HepG2 (cell line): ENCODE data around the gene TAF6. TPM values are rescaled to one million over a fixed set of nuclear protein-coding genes. Genes with fewer than 3 reads are reported as not detected.

Experiments used
- ATAC-seq: fragments of 200-7000 bp; cut with Tn5 transposase; 3 replicates; pipeline ENCODE4 v1.9.1; 2020; ENCODE audit warnings: mild to moderate bottlenecking, moderate library complexity
- BruUV-seq: library from RNA; stranded (reverse); fragments of 400-500 nt; replicated peaks from 2 replicates; lab custom pipeline; 2021; lab: Mats Ljungman, UMichigan
- CTCF ChIA-PET: fragments of 300-600 bp; formaldehyde crosslinking; extraction: SDS; loops from one replicate; lab custom pipeline; 2021; ENCODE audit warnings: low total read pairs, inconsistent platforms, low intra/inter-chr PET ratio; lab: Yijun Ruan, JAX
- POLR2A ChIA-PET: fragments of 350-600 bp; sonication (Branson Sonifier 250); formaldehyde crosslinking; loops from one replicate; lab custom pipeline; 2020; ENCODE audit warnings: antibody characterized with exemption, inconsistent platforms; lab: Yijun Ruan, JAX
- DNase-seq: peaks from one replicate; pipeline ENCODE4 v3.0.0-alpha.2; 2015; ENCODE audit warnings: low spot score
- FAIRE-seq: peaks from 3 replicates; lab custom pipeline; 2011; peaks lifted over from hg19 to GRCh38; lab: Jason Lieb, UNC
- H2AFZ ChIP-seq: one replicate; pipeline ENCODE4 v1.6.1; 2011; ENCODE audit warnings: low read length, inconsistent platforms
- H3K27ac ChIP-seq: fragments of 300-600 bp; 3 replicates; pipeline ENCODE4 v1.8.0; 2011; ENCODE audit warnings: mixed run types, mild to moderate bottlenecking, mixed read lengths, low read length, inconsistent platforms; ENCODE audit not compliant: insufficient read depth; ENCODE audit errors: extremely low read length
- H3K27me3 ChIP-seq, 2 experiments: fragments of 200-600 bp in 1 of 2; 2 replicates in 1 of 2; 3 replicates in 1 of 2; pipeline versions ENCODE4 v1.6.0 to v1.8.0; 2011; ENCODE audit warnings: low read length in 2 of 2, mild to moderate bottlenecking in 2 of 2, moderate library complexity in 2 of 2, inconsistent platforms in 1 of 2; ENCODE audit not compliant: insufficient read depth in 2 of 2, control insufficient read depth in 1 of 2
- H3K36me3 ChIP-seq, 2 experiments: fragments of 200-600 bp in 1 of 2; replicated peaks in 1 of 2; 2 replicates in 1 of 2; 3 replicates in 1 of 2; pipeline versions ENCODE4 v1.5.1 to v1.8.0; 2011; ENCODE audit warnings: low read length in 2 of 2, inconsistent platforms in 1 of 2; ENCODE audit not compliant: insufficient read depth in 2 of 2, control insufficient read depth in 1 of 2
- H3K4me1 ChIP-seq: 2 replicates; pipeline ENCODE4 v1.5.1; 2012; ENCODE audit warnings: low read length, inconsistent platforms; ENCODE audit not compliant: insufficient read depth
- H3K4me2 ChIP-seq: 2 replicates; pipeline ENCODE4 v1.6.0; 2011; ENCODE audit warnings: low read depth, low read length, inconsistent platforms
- H3K4me3 ChIP-seq, 3 experiments: fragments of 200-600 bp in 1 of 3; sonication (generic), shearing (Covaris generic) in 1 of 3; replicated peaks in 1 of 3; 2 replicates each; pipeline ENCODE4 v1.5.1; 2011 to 2016; ENCODE audit warnings: low read length in 3 of 3, inconsistent platforms in 2 of 3, low read depth in 2 of 3, mild to moderate bottlenecking in 2 of 3, control low read depth in 1 of 3, mixed read lengths in 1 of 3; ENCODE audit not compliant: insufficient read depth in 1 of 3
- H3K79me2 ChIP-seq: one replicate; pipeline ENCODE4 v1.6.1; 2011; ENCODE audit warnings: low read length, inconsistent platforms; ENCODE audit not compliant: insufficient read depth
- H3K9ac ChIP-seq: 2 replicates; pipeline ENCODE4 v1.6.0; 2011; ENCODE audit warnings: mild to moderate bottlenecking, low read depth, low read length, inconsistent platforms; ENCODE audit not compliant: insufficient read depth
- H3K9me3 ChIP-seq: 2 replicates; pipeline ENCODE4 v1.5.1; 2012; ENCODE audit warnings: mild to moderate bottlenecking, low read length
- H4K20me1 ChIP-seq: 2 replicates; pipeline ENCODE4 v1.6.0; 2011; ENCODE audit warnings: inconsistent platforms, mild to moderate bottlenecking, low read length, moderate library complexity; ENCODE audit not compliant: insufficient read depth
- AGO1 ChIP-seq: fragments of 200-400 bp; formaldehyde crosslinking; IDR thresholded peaks from 2 replicates; pipeline ENCODE4 v1.6.1; 2017; ENCODE audit warnings: mild to moderate bottlenecking, low read depth, low read length, moderate library complexity; ENCODE audit not compliant: poor library complexity, severe bottlenecking
- AGO2 ChIP-seq: fragments of 200-400 bp; formaldehyde crosslinking; optimal IDR thresholded peaks from 2 replicates; pipeline ENCODE3; 2017; ENCODE audit warnings: mild to moderate bottlenecking, low read depth, low read length, moderate library complexity
- POLR2A ChIP-seq, 2 experiments: IDR thresholded peaks; 2 replicates each; pipeline ENCODE4 v1.6.1; 2011; ENCODE audit warnings: low read depth in 2 of 2, low read length in 2 of 2, mild to moderate bottlenecking in 1 of 2, moderate library complexity in 1 of 2; ENCODE audit not compliant: insufficient read depth in 1 of 2
- RBFOX2 ChIP-seq: fragments of 200-400 bp; formaldehyde crosslinking; IDR thresholded peaks from 2 replicates; pipeline ENCODE4 v1.6.1; 2017; ENCODE audit warnings: low read depth, mild to moderate bottlenecking, low read length
- SAP130 ChIP-seq: IDR thresholded peaks from 2 replicates; pipeline ENCODE4 v1.6.1; 2016; ENCODE audit warnings: low read depth
- TCF7L2 ChIP-seq: IDR thresholded peaks from 2 replicates; pipeline ENCODE4 v1.6.1; 2011; ENCODE audit warnings: mild to moderate bottlenecking, low read depth, low read length, moderate library complexity
- TEAD2 ChIP-seq: sonication (generic); formaldehyde crosslinking; IDR thresholded peaks from 2 replicates; pipeline ENCODE4 v1.9.0; 2021; ENCODE audit warnings: missing genetic modification reagents
- ZBTB3 ChIP-seq: sonication (generic); formaldehyde crosslinking; IDR thresholded peaks from 2 replicates; pipeline ENCODE4 v1.4.0; 2020; ENCODE audit warnings: low read depth, mild to moderate bottlenecking, moderate library complexity, missing genetic modification reagents, borderline replicate concordance
- ZFP36 ChIP-seq: fragments of 150-350 bp; IDR thresholded peaks from 2 replicates; pipeline ENCODE4 v1.6.1; 2018; ENCODE audit warnings: borderline replicate concordance, low read length, low read depth; ENCODE audit not compliant: partially characterized antibody
- ZNF550 ChIP-seq: sonication (generic); formaldehyde crosslinking; IDR thresholded peaks from 2 replicates; pipeline ENCODE4 v1.4.0; 2020; ENCODE audit warnings: mild to moderate bottlenecking, missing genetic modification reagents, borderline replicate concordance
- WGBS: methylation state at CpG from one replicate; pipeline ENCODE4 v1.1.6; 2017; ENCODE audit warnings: low lambda C conversion rate; 5-methylcytosine and 5-hydroxymethylcytosine counted together
- in situ Hi-C: cut with HindIII; loops from 2 replicates; pipeline ENCODE4 v1.10.0; 2017; ENCODE audit warnings: low pct_unique_long_range_greater_than_20kb; ENCODE audit not compliant: extremely low pct_ligation_motif_present
- intact Hi-C: fragments of 100-400 bp; cut with micrococcal nuclease; formaldehyde crosslinking; loops from one replicate; pipeline ENCODE4 v1.10.0; 2022; ENCODE audit not compliant: unreplicated experiment
- polyA plus RNA-seq, 8 experiments: library from polyadenylated mRNA; depleted of rRNA in 3 of 8; stranded (reverse) in 7 of 8; unstranded in 1 of 8; fragments of >200 nt; fragmentation: Illumina TruSeq in 4 of 8; extraction: Trizol in 4 of 8; gene quantifications; 2 replicates each; pipeline versions ENCODE4 v1.2.1 to v1.2.3, GENCODE V29; 2011 to 2016; ENCODE audit warnings: low read depth in 4 of 8, missing spikeins in 1 of 8, mixed read lengths in 1 of 8; ENCODE audit not compliant: insufficient read depth in 1 of 8
- total RNA-seq, 5 experiments: library from RNA; depleted of rRNA; stranded (reverse); fragments of >200 nt; fragmentation: Illumina TruSeq; extraction: Trizol; gene quantifications; 2 replicates each; pipeline ENCODE4 v1.2.3, GENCODE V29; 2016; ENCODE audit warnings: low read depth in 1 of 5
- TF ChIP-seq, protein P1 (sequence below): fragments of 450-650 bp; IDR thresholded peaks from 2 replicates; pipeline ENCODE4 v1.6.1; 2017

Gene TAF6
- total and polyA plus RNA-seq, 2 of the 13 experiments (the other 11 are each of a cell fraction or from before 2014, with no cell fraction given), result 12.9 to 18.8 TPM

DNA sequence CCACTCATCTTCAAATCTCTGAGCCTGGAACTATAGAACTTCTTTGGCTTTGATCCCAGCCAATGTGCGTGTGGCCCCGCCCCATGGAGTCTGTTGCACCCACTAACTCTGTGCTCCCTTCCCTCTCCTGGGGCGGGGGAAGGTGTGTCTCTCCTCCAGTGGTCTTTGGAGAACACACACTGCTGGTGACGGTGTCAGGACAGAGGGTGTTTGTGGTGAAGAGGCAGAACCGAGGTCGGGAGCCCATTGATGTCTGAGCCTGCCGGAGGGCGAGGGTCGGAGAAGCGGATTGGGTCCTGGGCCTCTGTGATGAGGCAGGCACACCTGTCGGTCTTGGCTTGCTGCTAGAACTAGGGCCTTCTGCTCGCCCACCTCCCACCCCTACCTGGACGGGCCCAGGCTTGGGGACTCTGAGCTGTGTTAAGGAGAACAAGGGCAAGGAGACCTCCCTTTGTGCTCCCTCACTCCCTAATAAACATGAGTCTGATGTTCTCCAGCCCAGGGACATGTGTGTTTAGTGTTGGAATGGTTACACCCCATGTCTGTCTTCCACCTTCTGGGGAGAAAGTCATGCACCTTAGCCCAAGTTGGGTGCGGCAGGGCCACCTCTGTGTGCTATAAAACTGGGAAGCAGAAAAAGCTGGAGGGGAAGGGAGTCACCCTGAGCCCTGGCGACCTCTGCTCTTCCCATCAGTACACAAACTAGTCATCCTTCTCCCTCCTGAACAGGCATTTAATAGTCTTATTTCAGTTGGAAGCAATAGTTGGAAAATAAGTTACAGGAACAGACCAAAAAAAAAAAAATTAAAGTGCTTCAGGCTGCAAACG is 34.8 kb upstream of the TAF6 start (continued):
- peak in 1 of 2 experiments; percentile 39; a peak in 2 of 4 replicates for TF ChIP-seq POLR2A (IDR thresholded peaks at IDR 0.05; ENCODE audit: insufficient read depth in 1 of 2, low read depth in 2 of 2, low read length in 2 of 2)
- TF ChIP-seq ZBTB3 (CRISPR knock-in tag), result no peak
- peak; percentile 61 for TF ChIP-seq AGO2
- peak; percentile 10; the same call in 1 of the 2 replicates for TF ChIP-seq SAP130 (CRISPR knock-in tag)

GRCh38 chr7:100152937-100153666 is 33.9 kb upstream of the TAF6 start:
- no peak overlapping the region for H3K9ac ChIP-seq

More at GRCh38 chr7:100152937-100153666, 33.9 kb upstream of the TAF6 start:
- Histone ChIP-seq H3K4me2 (no peak overlapping the region), H3K36me3 (peaks cover 6 to 24% of the 10 kb centered on the region in 2 experiments), H4K20me1 (peaks cover 6% of the 10 kb centered on the region; the same call in 1 of the 2 replicates), H3K27ac (no peak overlapping the region), H3K79me2 (peaks cover 15% of the 10 kb centered on the region), H2AFZ (no peak overlapping the region), H3K4me3 (no peak overlapping the region), H3K27me3 (no peaks in the 10 kb centered on the region), H3K4me1 (peaks cover 75% of the 10 kb centered on the region), H3K9me3 (no peaks in the 10 kb centered on the region)
- ChIA-PET CTCF (no interaction called here), POLR2A (no interaction called here)
- no peak for ATAC-seq
- in situ Hi-C loops (no loop called here), intact Hi-C loops (no loop called here)
- WGBS, result 97% methylated on average over 13 of the region's 18 CpGs
- FAIRE-seq, result no peak
- no TSS peak for BruUV-seq
- DNase-seq, result no peak
- TF ChIP-seq POLR2A (IDR thresholded peaks at IDR 0.05; ENCODE audit: insufficient read depth in 1 of 2, low read depth in 2 of 2, low read length in 2 of 2) (peak in 1 of 2 experiments; percentile 38; a peak in 1 of 4 replicates), ZFP36 (no peak), AGO1 (peak; percentile 43), ZNF550 (CRISPR knock-in tag) (no peak), TEAD2 (CRISPR knock-in tag) (no peak), RBFOX2 (peak; percentile 61), AGO2 (peak; percentile 82), TCF7L2 (no peak)
- TF ChIP-seq, protein P1, sequence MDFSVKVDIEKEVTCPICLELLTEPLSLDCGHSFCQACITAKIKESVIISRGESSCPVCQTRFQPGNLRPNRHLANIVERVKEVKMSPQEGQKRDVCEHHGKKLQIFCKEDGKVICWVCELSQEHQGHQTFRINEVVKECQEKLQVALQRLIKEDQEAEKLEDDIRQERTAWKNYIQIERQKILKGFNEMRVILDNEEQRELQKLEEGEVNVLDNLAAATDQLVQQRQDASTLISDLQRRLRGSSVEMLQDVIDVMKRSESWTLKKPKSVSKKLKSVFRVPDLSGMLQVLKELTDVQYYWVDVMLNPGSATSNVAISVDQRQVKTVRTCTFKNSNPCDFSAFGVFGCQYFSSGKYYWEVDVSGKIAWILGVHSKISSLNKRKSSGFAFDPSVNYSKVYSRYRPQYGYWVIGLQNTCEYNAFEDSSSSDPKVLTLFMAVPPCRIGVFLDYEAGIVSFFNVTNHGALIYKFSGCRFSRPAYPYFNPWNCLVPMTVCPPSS, result no peak
